Mesendoderm (in vitro differentiated cells): ENCODE data around the gene DHPS.

ENCODE experiments used
- DNase-seq: peaks from one replicate; pipeline ENCODE4 v3.0.0; 2013
- H2AK5ac ChIP-seq: 2 replicates; pipeline ENCODE4 v1.6.1; 2013; ENCODE audit warnings: low read length, inconsistent platforms
- H2BK120ac ChIP-seq: 2 replicates; pipeline ENCODE4 v1.6.1; 2013; ENCODE audit warnings: low read depth, mild to moderate bottlenecking, low read length, moderate library complexity, mixed read lengths
- H2BK15ac ChIP-seq: replicated peaks from 2 replicates; pipeline ENCODE4 v1.6.1; 2013; ENCODE audit warnings: low read depth, mild to moderate bottlenecking, moderate library complexity
- H2BK5ac ChIP-seq: 2 replicates; pipeline ENCODE4 v1.6.1; 2013; ENCODE audit warnings: low read length, inconsistent platforms
- H3K18ac ChIP-seq: 2 replicates; pipeline ENCODE4 v1.6.1; 2013; ENCODE audit warnings: mild to moderate bottlenecking, low read length, mixed read lengths
- H3K23ac ChIP-seq: one replicate; pipeline ENCODE4 v1.6.1; 2013; ENCODE audit warnings: low read length
- H3K27ac ChIP-seq: 2 replicates; pipeline ENCODE4 v1.5.1; 2013; ENCODE audit warnings: low read depth, mild to moderate bottlenecking, inconsistent platforms, low read length, moderate library complexity
- H3K27me3 ChIP-seq: 2 replicates; pipeline ENCODE4 v1.6.1; 2013; ENCODE audit warnings: low read length, control low read depth, mild to moderate bottlenecking, inconsistent platforms; ENCODE audit not compliant: insufficient read depth, poor library complexity
- H3K36me3 ChIP-seq: 2 replicates; pipeline ENCODE4 v1.6.1; 2013; ENCODE audit warnings: low read length, inconsistent platforms; ENCODE audit not compliant: control insufficient read depth, insufficient read depth
- H3K4ac ChIP-seq: one replicate; pipeline ENCODE4 v1.6.1; 2013; ENCODE audit warnings: low read depth, mild to moderate bottlenecking, low read length, moderate library complexity
- H3K4me1 ChIP-seq: 2 replicates; pipeline ENCODE4 v1.6.1; 2013; ENCODE audit warnings: low read depth, low read length, inconsistent platforms; ENCODE audit not compliant: control insufficient read depth
- H3K4me2 ChIP-seq: 2 replicates; pipeline ENCODE4 v1.6.1; 2013; ENCODE audit warnings: low read length
- H3K4me3 ChIP-seq: 2 replicates; pipeline ENCODE4 v1.5.1; 2013; ENCODE audit warnings: mild to moderate bottlenecking, low read length
- H3K56ac ChIP-seq: one replicate; pipeline ENCODE4 v1.6.1; 2013; ENCODE audit warnings: low read length
- H3K79me1 ChIP-seq: 2 replicates; pipeline ENCODE4 v1.6.1; 2013; ENCODE audit warnings: low read length, inconsistent platforms
- H3K79me2 ChIP-seq: 2 replicates; pipeline ENCODE4 v1.6.1; 2013; ENCODE audit warnings: mild to moderate bottlenecking, low read length; ENCODE audit not compliant: control insufficient read depth, insufficient read depth
- H3K9ac ChIP-seq: 2 replicates; pipeline ENCODE4 v1.6.1; 2013; ENCODE audit warnings: low read length, inconsistent platforms
- H4K5ac ChIP-seq: one replicate; pipeline ENCODE4 v1.6.1; 2013; ENCODE audit warnings: low read length
- H4K8ac ChIP-seq: one replicate; pipeline ENCODE4 v1.6.1; 2013; ENCODE audit warnings: low read depth, mild to moderate bottlenecking, control low read depth, low read length, moderate library complexity
- WGBS: extraction: QIAGEN DNeasy Blood & Tissue Kit; methylation state at CpG from one replicate; pipeline ENCODE4 v1.1.7; 2013; ENCODE audit warnings: low lambda C conversion rate, missing lambda C conversion rate; ENCODE audit not compliant: insufficient coverage; ENCODE audit errors: extremely low coverage; 5-methylcytosine and 5-hydroxymethylcytosine counted together

DHPS gene

DNA sequence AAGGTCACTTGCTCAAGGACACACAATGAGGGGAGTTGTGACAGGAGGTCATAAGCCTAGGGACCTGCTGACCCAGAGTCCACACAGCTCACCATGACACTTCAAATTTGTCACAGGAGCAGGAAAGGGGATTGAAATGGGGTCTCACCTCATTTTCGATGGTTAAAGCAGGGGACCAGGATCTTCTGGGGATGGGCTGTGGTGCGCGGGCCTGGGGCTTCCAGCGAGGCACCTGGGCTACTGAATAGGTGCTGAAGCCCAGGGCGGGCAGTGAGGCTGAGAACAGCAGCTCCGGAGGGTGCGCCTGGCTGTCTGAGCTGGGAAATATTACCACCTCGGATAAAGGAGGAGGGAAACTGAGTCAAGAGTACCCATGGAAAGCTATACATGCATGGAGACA, 26.1 kb downstream of the DHPS start:
- no peaks in the 10 kb centered on the region for H3K79me1 ChIP-seq
- peaks cover 3% of the 10 kb centered on the region for H3K36me3 ChIP-seq
- no peak overlapping the region for H3K56ac ChIP-seq
- no peak overlapping the region for H4K5ac ChIP-seq
- no peaks in the 10 kb centered on the region for H3K79me2 ChIP-seq
- H2AK5ac ChIP-seq: no peak overlapping the region
- no peak overlapping the region for H3K4me2 ChIP-seq
- WGBS: no CpG with 5 or more reads among the region's 8 CpGs
- no peak overlapping the region for H3K4me3 ChIP-seq
- no peak overlapping the region for H3K23ac ChIP-seq
- H3K9ac ChIP-seq: no peak overlapping the region
- no peak overlapping the region for H3K18ac ChIP-seq
- no peak overlapping the region for H4K8ac ChIP-seq
- H2BK5ac ChIP-seq: no peak overlapping the region
- no peaks in the 10 kb centered on the region for H3K27me3 ChIP-seq
- no peak overlapping the region for H3K27ac ChIP-seq
- no peaks in the 10 kb centered on the region for H3K4me1 ChIP-seq
- no peak overlapping the region for H2BK120ac ChIP-seq
- no peak overlapping the region for H3K4ac ChIP-seq
- no peak overlapping the region for H2BK15ac ChIP-seq
- DNase-seq: no peak

DNA sequence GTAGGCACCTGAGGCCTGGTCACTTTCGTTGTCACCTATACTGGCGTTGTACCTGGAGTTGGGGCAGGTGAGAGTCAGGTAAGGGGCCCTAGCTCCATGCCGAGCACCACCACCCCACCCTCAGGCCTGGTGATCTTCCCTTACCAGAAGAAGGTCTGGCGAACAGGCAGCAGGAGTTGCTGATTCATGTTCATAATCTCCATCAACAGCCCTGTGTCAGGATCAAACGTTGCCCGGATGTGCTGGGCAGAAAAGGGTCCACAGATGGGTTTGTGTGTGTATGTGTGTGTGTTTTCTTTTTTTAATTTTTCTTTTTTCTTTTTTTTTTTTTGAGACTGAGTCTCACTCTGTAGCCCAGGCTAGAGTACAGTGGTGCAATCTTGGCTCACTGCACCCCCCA, 29.5 kb downstream of the DHPS start:
- H3K18ac ChIP-seq: no peak overlapping the region
- no peaks in the 10 kb centered on the region for H3K27me3 ChIP-seq
- no peak overlapping the region for H3K23ac ChIP-seq
- H3K27ac ChIP-seq: no peak overlapping the region
- H2BK120ac ChIP-seq: no peak overlapping the region
- H3K36me3 ChIP-seq: peaks cover 3% of the 10 kb centered on the region
- H3K4me1 ChIP-seq: no peaks in the 10 kb centered on the region
- no peak for DNase-seq
- no peak overlapping the region for H2BK15ac ChIP-seq
- no peak overlapping the region for H2BK5ac ChIP-seq
- H3K4me3 ChIP-seq: no peak overlapping the region
- no CpG with 5 or more reads among the region's 6 CpGs for WGBS
- H4K5ac ChIP-seq: no peak overlapping the region
- H4K8ac ChIP-seq: no peak overlapping the region
- no peak overlapping the region for H3K56ac ChIP-seq
- H3K79me2 ChIP-seq: no peaks in the 10 kb centered on the region
- no peaks in the 10 kb centered on the region for H3K79me1 ChIP-seq
- no peak overlapping the region for H3K4ac ChIP-seq
- H3K4me2 ChIP-seq: no peak overlapping the region
- no peak overlapping the region for H2AK5ac ChIP-seq
- H3K9ac ChIP-seq: no peak overlapping the region

DNA sequence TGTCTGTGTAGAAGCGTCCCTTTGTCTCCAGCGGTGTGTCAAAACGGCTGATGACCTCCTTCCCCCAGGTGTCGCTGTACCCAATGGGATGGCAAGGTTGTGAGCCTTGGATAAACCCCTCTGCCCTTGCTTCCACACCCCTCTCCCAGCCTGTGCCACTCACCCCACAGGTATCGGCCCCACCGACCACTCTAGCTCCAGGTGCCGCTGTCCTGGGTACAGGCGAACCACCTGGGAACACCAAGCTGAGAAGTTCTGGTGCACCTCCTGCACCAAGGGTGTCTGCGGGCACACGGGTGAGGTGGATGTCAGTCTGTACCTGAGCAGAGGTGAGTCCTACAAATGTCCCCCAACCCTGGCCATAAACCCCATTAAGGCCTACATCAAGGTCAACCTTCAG, 31.7 kb downstream of the DHPS start:
- H4K8ac ChIP-seq: no peak overlapping the region
- no peak overlapping the region for H2BK5ac ChIP-seq
- no peak overlapping the region for H3K27ac ChIP-seq
- H3K27me3 ChIP-seq: no peaks in the 10 kb centered on the region
- H3K23ac ChIP-seq: no peak overlapping the region
- H3K18ac ChIP-seq: no peak overlapping the region
- no peak overlapping the region for H3K4ac ChIP-seq
- H3K36me3 ChIP-seq: no peaks in the 10 kb centered on the region
- no peak overlapping the region for H2AK5ac ChIP-seq
- no peak for DNase-seq
- H2BK120ac ChIP-seq: no peak overlapping the region
- no peaks in the 10 kb centered on the region for H3K79me2 ChIP-seq
- H3K4me1 ChIP-seq: no peaks in the 10 kb centered on the region
- no peak overlapping the region for H2BK15ac ChIP-seq
- H4K5ac ChIP-seq: no peak overlapping the region
- no peak overlapping the region for H3K56ac ChIP-seq
- H3K4me2 ChIP-seq: no peak overlapping the region
- H3K9ac ChIP-seq: no peak overlapping the region
- no CpG with 5 or more reads among the region's 10 CpGs for WGBS
- no peak overlapping the region for H3K4me3 ChIP-seq
- H3K79me1 ChIP-seq: no peaks in the 10 kb centered on the region

DNA sequence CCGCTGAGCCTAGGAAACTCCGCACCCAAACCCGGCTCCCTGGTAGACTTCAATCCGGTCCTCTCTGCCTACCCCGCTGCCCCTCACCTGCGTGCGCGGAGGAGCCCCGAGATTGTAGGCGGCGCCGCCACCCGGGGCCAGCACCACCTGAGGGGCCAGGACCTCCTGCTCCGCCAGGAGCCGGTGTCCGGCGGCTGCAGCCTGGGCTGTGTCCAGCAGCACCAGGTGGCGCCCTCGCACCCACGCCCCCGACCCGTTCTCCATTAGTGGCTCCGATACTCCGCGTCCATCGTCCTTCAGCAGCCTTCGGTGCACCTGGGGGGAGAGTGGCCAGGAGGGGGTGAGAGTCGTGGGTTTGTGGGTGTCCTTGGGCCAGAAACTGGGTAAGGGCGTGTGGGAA, 33.6 kb downstream of the DHPS start:
- no peak for DNase-seq
- Histone ChIP-seq H3K27ac (no peak overlapping the region), H3K4me1 (no peaks in the 10 kb centered on the region), H3K23ac (no peak overlapping the region), H3K18ac (no peak overlapping the region), H3K79me2 (no peaks in the 10 kb centered on the region), H3K9ac (no peak overlapping the region), H3K4ac (no peak overlapping the region), H4K8ac (no peak overlapping the region), H2BK15ac (no peak overlapping the region), H3K4me3 (no peak overlapping the region), H3K4me2 (no peak overlapping the region), H3K79me1 (no peaks in the 10 kb centered on the region), H4K5ac (no peak overlapping the region), H2BK120ac (no peak overlapping the region), H3K36me3 (no peaks in the 10 kb centered on the region), H3K27me3 (no peaks in the 10 kb centered on the region), H3K56ac (no peak overlapping the region), H2BK5ac (no peak overlapping the region), H2AK5ac (no peak overlapping the region)
- no CpG with 5 or more reads among the region's 29 CpGs for WGBS

DNA sequence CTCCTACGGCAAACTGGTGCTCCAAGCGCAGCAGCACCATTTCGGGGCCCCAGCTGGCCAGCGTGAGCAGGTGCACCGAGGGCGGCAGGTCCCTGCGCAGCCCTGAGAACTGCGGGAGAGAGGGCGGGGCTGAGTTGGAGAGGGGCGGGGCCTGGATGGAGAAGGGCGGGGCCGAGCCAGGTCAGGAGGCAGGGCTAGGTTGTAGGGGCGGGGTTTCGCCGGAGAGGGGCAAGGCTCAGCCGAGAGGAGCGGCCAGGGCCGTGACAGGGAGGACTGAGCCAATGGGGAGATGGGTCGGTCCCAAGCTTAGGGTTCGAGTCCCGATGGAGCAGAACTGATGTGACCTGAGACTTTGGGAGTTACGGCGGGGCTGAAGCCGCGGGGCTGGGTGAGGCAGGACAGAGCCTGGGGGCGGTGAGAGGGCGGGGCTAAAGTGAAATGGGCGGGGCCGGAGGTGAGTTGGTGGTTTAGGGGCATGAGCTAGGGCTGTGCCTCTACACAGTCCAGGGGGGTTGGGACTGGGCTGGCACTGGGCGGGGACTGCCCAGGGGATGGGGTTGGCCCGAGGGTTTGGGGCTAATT, 34.1 kb downstream of the DHPS start:
- no peak overlapping the region for H3K4me3 ChIP-seq
- no peaks in the 10 kb centered on the region for H3K79me1 ChIP-seq
- H3K36me3 ChIP-seq: no peaks in the 10 kb centered on the region
- no peak overlapping the region for H2BK5ac ChIP-seq
- no peak overlapping the region for H2BK120ac ChIP-seq
- H3K18ac ChIP-seq: no peak overlapping the region
- H3K56ac ChIP-seq: no peak overlapping the region
- H3K27me3 ChIP-seq: no peaks in the 10 kb centered on the region
- no peak overlapping the region for H4K8ac ChIP-seq
- H3K4me1 ChIP-seq: no peaks in the 10 kb centered on the region
- H2AK5ac ChIP-seq: no peak overlapping the region
- H3K27ac ChIP-seq: no peak overlapping the region
- H4K5ac ChIP-seq: no peak overlapping the region
- H3K4me2 ChIP-seq: no peak overlapping the region
- peak; percentile 41 for DNase-seq
- no peaks in the 10 kb centered on the region for H3K79me2 ChIP-seq
- no CpG with 5 or more reads among the region's 31 CpGs for WGBS
- no peak overlapping the region for H2BK15ac ChIP-seq
- no peak overlapping the region for H3K4ac ChIP-seq
- no peak overlapping the region for H3K9ac ChIP-seq
- H3K23ac ChIP-seq: no peak overlapping the region

DNA sequence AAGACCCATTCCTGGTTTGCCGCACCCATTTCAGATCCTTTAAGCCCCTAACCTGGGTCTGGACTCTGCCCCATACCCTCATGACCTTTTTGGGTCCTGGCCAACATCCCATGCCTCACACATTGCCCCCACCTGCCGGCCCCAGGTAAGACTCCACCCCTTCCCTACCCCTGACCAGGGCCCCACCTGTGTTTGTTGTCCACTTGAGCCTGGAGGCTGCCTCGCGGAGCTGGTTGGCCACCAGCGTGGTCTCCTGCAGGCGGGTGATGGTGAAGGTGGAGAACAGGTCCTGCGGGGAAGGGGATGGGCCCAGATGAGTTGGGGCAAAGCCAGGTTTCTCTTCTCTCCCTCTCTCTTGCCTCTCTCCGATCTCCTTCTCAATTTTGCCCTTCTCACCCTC, 34.6 kb downstream of the DHPS start:
- H3K9ac ChIP-seq: no peak overlapping the region
- H3K4me2 ChIP-seq: no peak overlapping the region
- no peak overlapping the region for H3K23ac ChIP-seq
- no peak overlapping the region for H4K8ac ChIP-seq
- no peak overlapping the region for H2BK120ac ChIP-seq
- no peak overlapping the region for H2BK15ac ChIP-seq
- no peaks in the 10 kb centered on the region for H3K27me3 ChIP-seq
- H3K4me3 ChIP-seq: no peak overlapping the region
- H3K4ac ChIP-seq: no peak overlapping the region
- H3K4me1 ChIP-seq: no peaks in the 10 kb centered on the region
- no peaks in the 10 kb centered on the region for H3K79me2 ChIP-seq
- H4K5ac ChIP-seq: no peak overlapping the region
- H2AK5ac ChIP-seq: no peak overlapping the region
- no peaks in the 10 kb centered on the region for H3K36me3 ChIP-seq
- H3K79me1 ChIP-seq: no peaks in the 10 kb centered on the region
- no CpG with 5 or more reads among the region's 8 CpGs for WGBS
- no peak overlapping the region for H3K56ac ChIP-seq
- no peak overlapping the region for H3K18ac ChIP-seq
- no peak overlapping the region for H3K27ac ChIP-seq
- H2BK5ac ChIP-seq: no peak overlapping the region
- DNase-seq: no peak
